OCI-LY1 (cell line): Measurements from ENCODE around the gene PIAS1.

Source experiments
- CTCF ChIP-seq: fragments of 200-600 bp; sonication (generic), shearing (Covaris generic); IDR thresholded peaks from 2 replicates; pipeline ENCODE4 v1.5.1; 2017; ENCODE audit warnings: mild to moderate bottlenecking, antibody characterized with exemption, low read length, moderate library complexity, mixed read lengths
- EZH2 ChIP-seq: fragments of 200-600 bp; sonication (generic), shearing (Covaris generic); IDR thresholded peaks from 2 replicates; pipeline ENCODE4 v1.8.0; 2017; ENCODE audit warnings: borderline replicate concordance, mixed run types, mild to moderate bottlenecking, antibody characterized with exemption, low read length, moderate library complexity, mixed read lengths

- TF ChIP-seq EZH2 (no peak), CTCF (no peak)
Measured at GRCh38 chr15:68206711-68207151, 152.6 kb downstream of the PIAS1 start.
